ENCODE results near the gene SLC6A18. TPM values are rescaled to one million over a fixed set of nuclear protein-coding genes. Genes with fewer than 3 reads are reported as not detected.

Gene SLC6A18
- total and polyA plus RNA-seq, 10 of the 15 experiments (the other 5 are each of a cell fraction or from before 2014, with no cell fraction given) = not detected

- TF ChIP-seq ZNF687 (IDR thresholded peaks at IDR 0.05) (no peak), E2F8 (IDR thresholded peaks at IDR 0.05; ENCODE audit: low read depth, partially characterized antibody) (no peak), IRF5 (IDR thresholded peaks at IDR 0.05; ENCODE audit: borderline replicate concordance) (no peak), NR2C2 (IDR thresholded peaks at IDR 0.05; ENCODE audit: borderline replicate concordance, control insufficient read depth, insufficient read length, low read depth) (no peak), NKRF (conservative IDR thresholded peaks at IDR 0.05) (no peak), GABPA (IDR thresholded peaks at IDR 0.05; ENCODE audit: low read depth) (no peak), RCOR1 (conservative IDR thresholded peaks at IDR 0.05; ENCODE audit: low read depth, low read length) (no peak), FOS (IDR thresholded peaks at IDR 0.05; ENCODE audit: borderline replicate concordance, extremely low read depth, insufficient read length) (no peak), SMC3 (IDR thresholded peaks at IDR 0.05; ENCODE audit: borderline replicate concordance, low read length) (no peak), TBL1XR1 (IDR thresholded peaks at IDR 0.05; ENCODE audit: low read depth, low read length) (no peak), IRF3 (IDR thresholded peaks at IDR 0.05) (no peak), SIN3A (IDR thresholded peaks at IDR 0.05; ENCODE audit: low read depth, low read length) (no peak), USF2 (IDR thresholded peaks at IDR 0.05; ENCODE audit: borderline replicate concordance, low read depth, low read length) (no peak)
Observed at GRCh38 chr5:1265026-1265425, 39.8 kb downstream of the SLC6A18 start (continued).
